DND-41 (cell line): ENCODE data around the gene ANKRD28.

Experiments
- ATAC-seq: fragments of 200-7000 bp; cut with Tn5 transposase; 3 replicates; pipeline ENCODE4 v1.9.1; 2021; ENCODE audit warnings: low read depth; ENCODE audit not compliant: insufficient read depth
- DNase-seq: peaks from one replicate; pipeline ENCODE4 v3.0.0-alpha.2; 2020
- H2AFZ ChIP-seq: 2 replicates; pipeline ENCODE4 v1.6.0; 2012; ENCODE audit warnings: low read depth, low read length
- H3K27ac ChIP-seq: 2 replicates; pipeline ENCODE4 v1.5.1; 2012; ENCODE audit warnings: low read length, inconsistent platforms
- H3K27me3 ChIP-seq: fragments of 200-600 bp; sonication (generic); 2 replicates; pipeline ENCODE4 v1.6.0; 2012; ENCODE audit warnings: low read length, mild to moderate bottlenecking, inconsistent platforms; ENCODE audit not compliant: insufficient read depth, poor library complexity
- H3K36me3 ChIP-seq: 2 replicates; pipeline ENCODE4 v1.5.1; 2012; ENCODE audit warnings: low read length, inconsistent platforms; ENCODE audit not compliant: insufficient read depth
- H3K4me1 ChIP-seq: 2 replicates; pipeline ENCODE4 v1.5.1; 2012; ENCODE audit warnings: mild to moderate bottlenecking, low read length; ENCODE audit not compliant: insufficient read depth
- H3K4me2 ChIP-seq: 2 replicates; pipeline ENCODE4 v1.6.0; 2012; ENCODE audit warnings: mild to moderate bottlenecking, moderate library complexity, low read length, inconsistent platforms; ENCODE audit not compliant: insufficient read depth
- H3K4me3 ChIP-seq, 2 experiments: fragments of 200-600 bp in 1 of 2; shearing (Covaris generic) in 1 of 2; 2 replicates each; pipeline ENCODE4 v1.5.1; 2012 to 2016; ENCODE audit warnings: inconsistent platforms in 2 of 2, low read length in 2 of 2, mild to moderate bottlenecking in 2 of 2, low read depth in 1 of 2, moderate library complexity in 1 of 2
- H3K79me2 ChIP-seq: 2 replicates; pipeline ENCODE4 v1.6.0; 2012; ENCODE audit warnings: low read length, inconsistent platforms; ENCODE audit not compliant: insufficient read depth
- H3K9ac ChIP-seq: 2 replicates; pipeline ENCODE4 v1.6.0; 2012; ENCODE audit warnings: low read depth, mild to moderate bottlenecking, inconsistent platforms, low read length, moderate library complexity
- H3K9me3 ChIP-seq: 2 replicates; pipeline ENCODE4 v1.5.1; 2012; ENCODE audit warnings: low read length, moderate library complexity, mild to moderate bottlenecking, inconsistent platforms; ENCODE audit not compliant: insufficient read depth, severe bottlenecking
- H4K20me1 ChIP-seq: 2 replicates; pipeline ENCODE4 v1.6.0; 2012; ENCODE audit warnings: low read length; ENCODE audit not compliant: insufficient read depth
- CTCF ChIP-seq: IDR thresholded peaks from 2 replicates; pipeline ENCODE4 v1.5.1; 2012; ENCODE audit warnings: borderline replicate concordance, low read length, moderate library complexity, mild to moderate bottlenecking; ENCODE audit not compliant: poor library complexity, severe bottlenecking; ENCODE audit errors: extremely low read depth
- EZH2 ChIP-seq: IDR thresholded peaks from 3 replicates; pipeline ENCODE4 v1.6.1; 2012; ENCODE audit warnings: borderline replicate concordance, low read depth, mild to moderate bottlenecking, moderate library complexity, low read length, inconsistent platforms; ENCODE audit not compliant: severe bottlenecking

ANKRD28 gene

GRCh38 chr3:15685927-15686326, 111.9 kb downstream of the ANKRD28 start:
- ATAC-seq (peak; percentile 52; the same call in 1 of the 3 replicates), DNase-seq (no peak)
- Histone ChIP-seq H3K9ac (no peak overlapping the region), H3K27me3 (no peaks in the 10 kb centered on the region), H2AFZ (no peak overlapping the region), H3K4me3 (no peak overlapping the region), H3K9me3 (no peaks in the 10 kb centered on the region), H3K79me2 (no peaks in the 10 kb centered on the region), H3K36me3 (peaks cover 100% of the 10 kb centered on the region), H3K4me2 (no peak overlapping the region), H4K20me1 (no peaks in the 10 kb centered on the region), H3K27ac (no peak overlapping the region), H3K4me1 (no peaks in the 10 kb centered on the region)
- TF ChIP-seq CTCF: no peak
- TF ChIP-seq EZH2: no peak

DNA sequence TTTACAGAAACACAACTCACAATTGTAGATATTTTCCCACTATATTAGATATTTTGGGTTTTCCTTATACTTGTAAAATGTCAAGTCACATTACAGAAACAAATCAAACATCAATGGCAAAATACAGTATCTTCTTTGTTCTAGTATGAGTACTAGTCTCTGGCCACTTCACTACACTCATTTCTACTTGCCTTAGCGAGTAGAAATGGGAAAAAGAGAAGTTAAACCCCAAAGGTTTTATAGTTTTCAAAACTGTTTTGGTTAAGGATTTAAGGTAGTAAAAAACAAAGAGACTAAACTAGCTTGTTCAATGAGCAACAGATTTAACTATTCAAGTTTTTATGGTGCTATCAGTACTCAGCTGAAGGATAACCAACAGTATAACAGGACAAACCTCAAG, 114.5 kb downstream of the ANKRD28 start:
- no peak overlapping the region for H3K27ac ChIP-seq
- H3K4me1 ChIP-seq: no peaks in the 10 kb centered on the region
- H3K79me2 ChIP-seq: no peaks in the 10 kb centered on the region

GRCh38 chr3:15682561-15683185, 115.1 kb downstream of the ANKRD28 start:
- Histone ChIP-seq H3K9ac (no peak overlapping the region), H3K4me3 (no peak overlapping the region), H3K4me2 (no peak overlapping the region), H4K20me1 (no peaks in the 10 kb centered on the region), H3K27ac (0 out of 2 replicates have a peak overlapping the region, but pooled peaks have one; percentile 11), H3K4me1 (no peaks in the 10 kb centered on the region), H3K79me2 (no peaks in the 10 kb centered on the region), H3K36me3 (peaks cover 99% of the 10 kb centered on the region), H3K9me3 (no peaks in the 10 kb centered on the region), H3K27me3 (no peaks in the 10 kb centered on the region), H2AFZ (no peak overlapping the region)
- no peak for ATAC-seq
- no peak for DNase-seq
- TF ChIP-seq EZH2: no peak
- no peak for TF ChIP-seq CTCF

More for the DNA sequence above, 114.5 kb downstream of the ANKRD28 start:
- TF ChIP-seq EZH2 (no peak), CTCF (no peak)
- H4K20me1 ChIP-seq: no peaks in the 10 kb centered on the region
- H3K27me3 ChIP-seq: no peaks in the 10 kb centered on the region
- H3K9ac ChIP-seq: no peak overlapping the region
- H3K4me3 ChIP-seq: no peak overlapping the region
- H2AFZ ChIP-seq: no peak overlapping the region
- H3K9me3 ChIP-seq: no peaks in the 10 kb centered on the region
- no peak overlapping the region for H3K4me2 ChIP-seq
- ATAC-seq (no peak), DNase-seq (no peak)
- H3K36me3 ChIP-seq: peaks cover 99% of the 10 kb centered on the region
